Uterus (tissue), 2 donors: ENCODE measurements around the gene RNASEH2B.

Experiments
- POLR2A ChIP-seq, 2 donors: fragments of 450-650 bp; IDR thresholded peaks; one replicate each; pipeline ENCODE4 v1.6.1; 2016; ENCODE audit warnings: antibody characterized with exemption in 2 of 2, mild to moderate bottlenecking in 1 of 2, moderate library complexity in 1 of 2
- TF ChIP-seq, protein P1 (sequence below), 4 experiments: fragments of 200-600 bp in 2 of 4; fragments of 450-650 bp in 2 of 4; sonication (generic) in 2 of 4; IDR thresholded peaks; one replicate each; pipeline ENCODE4 v1.5.1; 2016 to 2019; ENCODE audit warnings: antibody characterized with exemption in 4 of 4, mild to moderate bottlenecking in 2 of 4, moderate library complexity in 1 of 4

DNA sequence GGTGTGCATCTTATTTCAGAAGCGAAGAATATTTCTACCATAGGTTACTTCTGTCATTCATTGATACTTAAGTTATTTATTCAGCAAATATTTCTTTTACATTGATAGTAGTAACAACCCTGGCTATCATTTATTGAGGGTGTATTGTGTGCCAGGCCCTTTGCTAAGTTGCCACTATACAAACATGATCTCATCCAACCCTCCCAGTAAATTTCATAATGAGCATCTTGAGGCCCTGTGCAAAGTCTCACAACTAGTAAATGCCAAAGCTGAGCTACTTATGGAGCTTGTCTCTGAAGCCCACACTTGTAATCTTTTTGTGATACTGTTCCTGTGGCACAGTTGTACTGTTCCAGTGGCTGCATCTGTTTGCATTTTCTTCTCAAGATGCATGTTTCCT is 36.1 kb downstream of the RNASEH2B start:
- TF ChIP-seq, protein P1, sequence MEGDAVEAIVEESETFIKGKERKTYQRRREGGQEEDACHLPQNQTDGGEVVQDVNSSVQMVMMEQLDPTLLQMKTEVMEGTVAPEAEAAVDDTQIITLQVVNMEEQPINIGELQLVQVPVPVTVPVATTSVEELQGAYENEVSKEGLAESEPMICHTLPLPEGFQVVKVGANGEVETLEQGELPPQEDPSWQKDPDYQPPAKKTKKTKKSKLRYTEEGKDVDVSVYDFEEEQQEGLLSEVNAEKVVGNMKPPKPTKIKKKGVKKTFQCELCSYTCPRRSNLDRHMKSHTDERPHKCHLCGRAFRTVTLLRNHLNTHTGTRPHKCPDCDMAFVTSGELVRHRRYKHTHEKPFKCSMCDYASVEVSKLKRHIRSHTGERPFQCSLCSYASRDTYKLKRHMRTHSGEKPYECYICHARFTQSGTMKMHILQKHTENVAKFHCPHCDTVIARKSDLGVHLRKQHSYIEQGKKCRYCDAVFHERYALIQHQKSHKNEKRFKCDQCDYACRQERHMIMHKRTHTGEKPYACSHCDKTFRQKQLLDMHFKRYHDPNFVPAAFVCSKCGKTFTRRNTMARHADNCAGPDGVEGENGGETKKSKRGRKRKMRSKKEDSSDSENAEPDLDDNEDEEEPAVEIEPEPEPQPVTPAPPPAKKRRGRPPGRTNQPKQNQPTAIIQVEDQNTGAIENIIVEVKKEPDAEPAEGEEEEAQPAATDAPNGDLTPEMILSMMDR (IDR thresholded peaks at IDR 0.05) = no peak
- TF ChIP-seq POLR2A (IDR thresholded peaks at IDR 0.05) = no peak
